Glutamatergic neuron (in vitro differentiated cells): ENCODE measurements around the gene MOV10L1. TPM values are rescaled to one million over a fixed set of nuclear protein-coding genes. Genes with fewer than 3 reads are reported as not detected.

Source experiments
- DNase-seq: peaks from one replicate; pipeline ENCODE4 v3.0.0; 2022
- H3K27ac Mint-ChIP-seq: one replicate; pipeline ENCODE4 v1.8.0; 2020; ENCODE audit warnings: mild to moderate bottlenecking, mixed read lengths, inconsistent platforms; ENCODE audit not compliant: unreplicated experiment
- H3K27me3 Mint-ChIP-seq: one replicate; pipeline ENCODE4 v1.8.0; 2020; ENCODE audit warnings: mild to moderate bottlenecking, moderate library complexity, mixed read lengths, inconsistent platforms; ENCODE audit not compliant: unreplicated experiment
- H3K36me3 Mint-ChIP-seq: one replicate; pipeline ENCODE4 v1.8.0; 2020; ENCODE audit warnings: mild to moderate bottlenecking, mixed read lengths, inconsistent platforms; ENCODE audit not compliant: unreplicated experiment
- H3K4me1 Mint-ChIP-seq: one replicate; pipeline ENCODE4 v1.8.0; 2020; ENCODE audit warnings: mild to moderate bottlenecking, low read depth, mixed read lengths, inconsistent platforms; ENCODE audit not compliant: unreplicated experiment
- H3K4me3 Mint-ChIP-seq: one replicate; pipeline ENCODE4 v1.8.0; 2020; ENCODE audit warnings: mild to moderate bottlenecking, mixed read lengths, inconsistent platforms; ENCODE audit not compliant: unreplicated experiment
- H3K9me3 Mint-ChIP-seq: one replicate; pipeline ENCODE4 v1.8.0; 2020; ENCODE audit warnings: mild to moderate bottlenecking, moderate library complexity, mixed read lengths, inconsistent platforms; ENCODE audit not compliant: unreplicated experiment
- CTCF ChIP-seq: fragments of 200-600 bp; sonication (generic); IDR thresholded peaks from one replicate; pipeline ENCODE4 v1.5.0; 2021; ENCODE audit not compliant: partially characterized antibody, unreplicated experiment
- total RNA-seq: library from RNA; stranded (reverse); fragmentation: NEBNext Ultra II Directional; extraction: Animal tissue kit (Norgen Biotek cat#: 25700); gene quantifications from one replicate; pipeline ENCODE4 v1.2.1, GENCODE V29; 2021; ENCODE audit not compliant: unreplicated experiment

Gene MOV10L1
- total RNA-seq, 1 donor from 2014 or later = 0.34 TPM

GRCh38 chr22:50045211-50046018, 44.4 kb upstream of the MOV10L1 start:
- H3K9me3 Mint-ChIP-seq = peaks cover 4% of the 10 kb centered on the region
- no peak overlapping the region for H3K4me3 Mint-ChIP-seq
- DNase-seq = no peak
- no peak overlapping the region for H3K27ac Mint-ChIP-seq
- no peak for TF ChIP-seq CTCF
- peaks cover 1% of the 10 kb centered on the region for H3K27me3 Mint-ChIP-seq
- H3K36me3 Mint-ChIP-seq = peaks cover 11% of the 10 kb centered on the region
- no peaks in the 10 kb centered on the region for H3K4me1 Mint-ChIP-seq

- Mint-ChIP-seq H3K36me3 (peaks cover 11% of the 10 kb centered on the region), H3K9me3 (peaks cover 2% of the 10 kb centered on the region), H3K4me1 (no peaks in the 10 kb centered on the region), H3K27me3 (peaks cover 1% of the 10 kb centered on the region), H3K4me3 (no peak overlapping the region), H3K27ac (no peak overlapping the region)
- no peak for TF ChIP-seq CTCF
- DNase-seq = no peak
Measured at GRCh38 chr22:50046019-50046415, 43.8 kb upstream of the MOV10L1 start.

DNA sequence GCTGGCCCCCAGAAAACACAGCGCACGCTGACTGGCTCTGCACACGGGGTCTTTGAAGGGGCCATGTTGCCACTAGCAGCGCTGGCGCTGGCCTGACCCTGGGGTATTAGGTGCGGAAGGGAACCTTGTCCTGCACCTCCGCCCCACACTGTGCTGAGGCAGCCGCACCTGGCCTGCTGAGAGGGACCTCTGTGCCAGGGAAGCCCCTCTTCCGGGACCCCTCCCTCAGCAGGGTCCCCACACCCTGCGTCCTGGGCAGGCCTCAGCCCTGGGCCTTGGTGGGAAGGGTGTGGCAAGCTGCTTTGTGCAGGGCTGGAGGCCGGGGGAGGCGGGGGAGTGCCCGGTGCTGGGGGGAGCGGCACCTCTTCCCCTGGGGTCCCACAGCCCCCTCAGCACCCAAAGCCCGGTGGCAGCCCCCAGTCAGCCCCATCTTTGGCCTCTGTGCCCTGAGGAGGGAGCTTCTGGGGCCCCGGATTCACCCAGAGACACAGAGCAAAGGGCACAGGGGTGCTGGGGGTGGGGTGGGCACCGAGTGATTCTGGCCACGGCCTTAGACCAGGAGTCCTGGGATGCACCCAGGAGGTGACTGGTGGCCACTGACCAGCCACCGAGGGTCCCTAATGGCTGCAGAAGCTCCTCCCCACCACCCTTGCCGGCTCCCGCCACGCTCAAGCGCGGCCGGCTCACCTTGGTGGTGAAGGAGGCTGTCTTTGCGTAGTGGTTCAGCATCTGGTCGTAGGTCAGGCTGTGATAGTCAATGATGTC, 43.1 kb upstream of the MOV10L1 start:
- no peak for TF ChIP-seq CTCF
- Mint-ChIP-seq H3K4me3 (no peak overlapping the region), H3K36me3 (peaks cover 16% of the 10 kb centered on the region), H3K27me3 (peaks cover 3% of the 10 kb centered on the region), H3K27ac (no peak overlapping the region), H3K4me1 (no peaks in the 10 kb centered on the region), H3K9me3 (peaks cover 2% of the 10 kb centered on the region)
- DNase-seq = no peak

GRCh38 chr22:50047346-50047745, 42.5 kb upstream of the MOV10L1 start:
- no peak overlapping the region for H3K4me3 Mint-ChIP-seq

More at GRCh38 chr22:50047346-50047745, 42.5 kb upstream of the MOV10L1 start:
- no peak for TF ChIP-seq CTCF
- Mint-ChIP-seq H3K9me3 (peaks cover 2% of the 10 kb centered on the region), H3K4me1 (no peaks in the 10 kb centered on the region), H3K27me3 (peaks cover 4% of the 10 kb centered on the region), H3K36me3 (peaks cover 18% of the 10 kb centered on the region), H3K27ac (no peak overlapping the region)
- DNase-seq = no peak
